ENCODE results near the gene ITGB5. TPM values are rescaled to one million over a fixed set of nuclear protein-coding genes. Genes with fewer than 3 reads are reported as not detected.

ITGB5 gene
- polyA plus RNA-seq (2013, experiment 1 of 2) = 201 TPM
- 194 TPM for polyA plus RNA-seq (2013, experiment 2 of 2)

DNA sequence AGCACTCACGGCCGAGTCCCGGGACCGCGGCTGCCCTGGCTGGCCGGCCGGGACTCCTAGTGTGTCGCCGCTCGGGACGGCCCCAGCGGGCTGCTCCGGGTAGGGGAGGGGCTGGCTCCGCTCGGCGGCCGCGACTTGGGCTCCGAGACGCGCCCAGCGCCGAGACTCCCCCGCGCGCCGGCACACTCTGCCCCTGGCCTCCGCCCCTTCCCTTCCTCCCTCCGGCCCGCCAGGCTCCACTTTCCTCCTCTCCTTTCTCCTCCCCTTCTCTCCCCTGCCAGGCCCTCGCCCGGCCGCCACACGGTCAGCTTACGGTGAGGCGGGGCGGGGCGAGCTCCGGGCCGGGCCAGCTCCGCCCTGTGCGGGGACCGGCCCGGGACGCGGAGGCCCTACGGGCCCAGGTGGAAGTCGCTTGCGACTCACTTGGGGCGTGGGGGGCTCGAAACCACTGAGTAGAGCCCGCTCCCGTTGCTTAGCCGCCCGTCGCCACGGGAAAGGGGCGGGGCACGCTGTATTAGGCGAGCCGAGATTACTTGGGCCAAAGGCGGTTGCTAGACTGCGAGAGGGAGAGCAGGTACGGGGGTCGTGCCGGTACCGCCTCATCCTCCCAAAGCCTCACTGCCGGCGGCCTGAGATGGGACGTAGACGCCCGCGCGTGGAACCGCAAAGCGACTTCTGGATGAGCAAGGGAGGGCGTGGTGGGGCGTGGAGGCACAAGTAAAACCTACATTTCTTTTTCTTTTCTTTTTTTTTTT lies at the start of gene ITGB5:
Gene ITGB5, minus strand, starts transcription at position 189 of the 755 bp plus-strand sequence. CDS start 365 bp downstream, outside the sequence.
- no CpG with 5 or more reads among the region's 78 CpGs for WGBS (ENCODE audit: extremely low coverage, insufficient coverage, low lambda C conversion rate)
- H4K5ac ChIP-seq (ENCODE audit: low read length) = peak within 1 kb of the TSS; percentile 84
- H3K79me1 ChIP-seq (ENCODE audit: low read length) = no peaks in the 10 kb centered on the region
- H4K8ac ChIP-seq (ENCODE audit: low read depth, low read length) = peak within 1 kb of the TSS; percentile 68
- peaks cover 37% of the 10 kb centered on the region for H3K4me1 ChIP-seq (ENCODE audit: control insufficient read depth, low read depth, low read length)
- H3K23ac ChIP-seq (ENCODE audit: low read length) = peak within 1 kb of the TSS; percentile 99
- H2AK5ac ChIP-seq (ENCODE audit: low read length) = peak within 1 kb of the TSS; percentile 99
- H3K9ac ChIP-seq (ENCODE audit: low read length) = peak within 1 kb of the TSS; percentile 73
- H3K4me2 ChIP-seq (ENCODE audit: low read length) = peak within 1 kb of the TSS; percentile 74
- peaks cover 1% of the 10 kb centered on the region for H3K36me3 ChIP-seq (ENCODE audit: control insufficient read depth, insufficient read depth, low read length)
- peak within 1 kb of the TSS; percentile 100 for H2BK5ac ChIP-seq (ENCODE audit: low read length)
- no peak within 1 kb of the TSS for H2BK15ac ChIP-seq (replicated peaks; ENCODE audit: low read depth)
- H2BK120ac ChIP-seq (ENCODE audit: low read depth, low read length) = peak within 1 kb of the TSS; percentile 97
- peak within 1 kb of the TSS; percentile 84 for H3K56ac ChIP-seq (ENCODE audit: low read length)
- peak within 1 kb of the TSS; percentile 99 for H3K4ac ChIP-seq (ENCODE audit: low read depth, low read length)
- peak within 1 kb of the TSS; percentile 89 for H3K4me3 ChIP-seq (ENCODE audit: low read length)
- H3K18ac ChIP-seq (ENCODE audit: low read length) = peak within 1 kb of the TSS; percentile 98
- peak within 1 kb of the TSS; percentile 100 for H3K27ac ChIP-seq (ENCODE audit: low read depth, low read length)
- H3K27me3 ChIP-seq (ENCODE audit: insufficient read depth, low read length, poor library complexity) = no peaks in the 10 kb centered on the region
- peaks cover 40% of the 10 kb centered on the region for H3K79me2 ChIP-seq (ENCODE audit: control insufficient read depth, insufficient read depth, low read length)
- DNase-seq = peak; percentile 90

- Histone ChIP-seq H3K23ac (ENCODE audit: low read length) (no peak overlapping the region), H3K79me2 (ENCODE audit: control insufficient read depth, insufficient read depth, low read length) (no peaks in the 10 kb centered on the region), H3K27me3 (ENCODE audit: insufficient read depth, low read length, poor library complexity) (no peaks in the 10 kb centered on the region), H3K36me3 (ENCODE audit: control insufficient read depth, insufficient read depth, low read length) (no peaks in the 10 kb centered on the region), H2BK5ac (ENCODE audit: low read length) (no peak overlapping the region), H3K4me3 (ENCODE audit: low read length) (no peak overlapping the region), H4K8ac (ENCODE audit: low read depth, low read length) (no peak overlapping the region), H3K56ac (ENCODE audit: low read length) (no peak overlapping the region), H3K4me2 (ENCODE audit: low read length) (no peak overlapping the region), H4K5ac (ENCODE audit: low read length) (no peak overlapping the region), H3K27ac (ENCODE audit: low read depth, low read length) (no peak overlapping the region), H2BK120ac (ENCODE audit: low read depth, low read length) (no peak overlapping the region), H2BK15ac (replicated peaks; ENCODE audit: low read depth) (no peak overlapping the region), H3K18ac (ENCODE audit: low read length) (no peak overlapping the region), H2AK5ac (ENCODE audit: low read length) (no peak overlapping the region), H3K79me1 (ENCODE audit: low read length) (no peaks in the 10 kb centered on the region), H3K9ac (ENCODE audit: low read length) (no peak overlapping the region), H3K4ac (ENCODE audit: low read depth, low read length) (no peak overlapping the region), H3K4me1 (ENCODE audit: control insufficient read depth, low read depth, low read length) (no peaks in the 10 kb centered on the region)
- no peak for DNase-seq
- WGBS (ENCODE audit: extremely low coverage, insufficient coverage, low lambda C conversion rate) = no CpG with 5 or more reads among the region's 5 CpGs
Measured at GRCh38 chr3:124935794-124936542, 48.8 kb upstream of the ITGB5 start.

GRCh38 chr3:124935264-124935663 lies 48.1 kb upstream of the ITGB5 start:
- H3K18ac ChIP-seq (ENCODE audit: low read length) = no peak overlapping the region
- no peak overlapping the region for H3K23ac ChIP-seq (ENCODE audit: low read length)
- no peak overlapping the region for H2AK5ac ChIP-seq (ENCODE audit: low read length)
- no peak overlapping the region for H3K4me3 ChIP-seq (ENCODE audit: low read length)
- H3K4ac ChIP-seq (ENCODE audit: low read depth, low read length) = no peak overlapping the region
- no peak overlapping the region for H3K56ac ChIP-seq (ENCODE audit: low read length)
- H2BK15ac ChIP-seq (replicated peaks; ENCODE audit: low read depth) = no peak overlapping the region
- H2BK120ac ChIP-seq (ENCODE audit: low read depth, low read length) = no peak overlapping the region
- no peaks in the 10 kb centered on the region for H3K4me1 ChIP-seq (ENCODE audit: control insufficient read depth, low read depth, low read length)
- DNase-seq = no peak
- H3K4me2 ChIP-seq (ENCODE audit: low read length) = no peak overlapping the region
- no peak overlapping the region for H3K9ac ChIP-seq (ENCODE audit: low read length)
- no peak overlapping the region for H4K8ac ChIP-seq (ENCODE audit: low read depth, low read length)
- H3K27ac ChIP-seq (ENCODE audit: low read depth, low read length) = no peak overlapping the region
- H4K5ac ChIP-seq (ENCODE audit: low read length) = no peak overlapping the region
- no peaks in the 10 kb centered on the region for H3K79me2 ChIP-seq (ENCODE audit: control insufficient read depth, insufficient read depth, low read length)
- no peaks in the 10 kb centered on the region for H3K36me3 ChIP-seq (ENCODE audit: control insufficient read depth, insufficient read depth, low read length)
- no peaks in the 10 kb centered on the region for H3K79me1 ChIP-seq (ENCODE audit: low read length)
- no peak overlapping the region for H2BK5ac ChIP-seq (ENCODE audit: low read length)
- no peaks in the 10 kb centered on the region for H3K27me3 ChIP-seq (ENCODE audit: insufficient read depth, low read length, poor library complexity)

- no peak within 1 kb of the TSS for H3K4me3 ChIP-seq (ENCODE audit: low read length)
- no peaks in the 10 kb centered on the region for H3K79me2 ChIP-seq (ENCODE audit: control insufficient read depth, insufficient read depth, low read length)
- no peak within 1 kb of the TSS for H2BK5ac ChIP-seq (ENCODE audit: low read length)
- no peak within 1 kb of the TSS for H3K4me2 ChIP-seq (ENCODE audit: low read length)
- no CpG with 5 or more reads among the region's 5 CpGs for WGBS (ENCODE audit: extremely low coverage, insufficient coverage, low lambda C conversion rate)
- no peak within 1 kb of the TSS for H2AK5ac ChIP-seq (ENCODE audit: low read length)
- DNase-seq = no peak
- H2BK120ac ChIP-seq (ENCODE audit: low read depth, low read length) = no peak within 1 kb of the TSS
- no peak within 1 kb of the TSS for H4K5ac ChIP-seq (ENCODE audit: low read length)
- H3K9ac ChIP-seq (ENCODE audit: low read length) = no peak within 1 kb of the TSS
- H3K36me3 ChIP-seq (ENCODE audit: control insufficient read depth, insufficient read depth, low read length) = no peaks in the 10 kb centered on the region
- no peak within 1 kb of the TSS for H3K27ac ChIP-seq (ENCODE audit: low read depth, low read length)
- H3K23ac ChIP-seq (ENCODE audit: low read length) = no peak within 1 kb of the TSS
- H3K27me3 ChIP-seq (ENCODE audit: insufficient read depth, low read length, poor library complexity) = no peaks in the 10 kb centered on the region
- no peaks in the 10 kb centered on the region for H3K79me1 ChIP-seq (ENCODE audit: low read length)
- no peak within 1 kb of the TSS for H4K8ac ChIP-seq (ENCODE audit: low read depth, low read length)
- no peak within 1 kb of the TSS for H3K4ac ChIP-seq (ENCODE audit: low read depth, low read length)
- no peaks in the 10 kb centered on the region for H3K4me1 ChIP-seq (ENCODE audit: control insufficient read depth, low read depth, low read length)
- H3K18ac ChIP-seq (ENCODE audit: low read length) = no peak within 1 kb of the TSS
- H2BK15ac ChIP-seq (replicated peaks; ENCODE audit: low read depth) = no peak within 1 kb of the TSS
- no peak within 1 kb of the TSS for H3K56ac ChIP-seq (ENCODE audit: low read length)
Measured at GRCh38 chr3:124934577-124934976, 47.4 kb upstream of the ITGB5 start, which contains the start of gene MUC13. MUC13 (minus strand) TSS chr3:124934751; CDS start chr3:124934712, 39 bp downstream.

GRCh38 chr3:124928333-124929202 lies 41.4 kb upstream of the ITGB5 start:
- H2BK15ac ChIP-seq (replicated peaks; ENCODE audit: low read depth) = no peak overlapping the region
- H2BK5ac ChIP-seq (ENCODE audit: low read length) = no peak overlapping the region
- no peaks in the 10 kb centered on the region for H3K79me1 ChIP-seq (ENCODE audit: low read length)
- H2AK5ac ChIP-seq (ENCODE audit: low read length) = no peak overlapping the region
- WGBS (ENCODE audit: extremely low coverage, insufficient coverage, low lambda C conversion rate) = no CpG with 5 or more reads among the region's 4 CpGs
- H3K9ac ChIP-seq (ENCODE audit: low read length) = no peak overlapping the region
- no peaks in the 10 kb centered on the region for H3K4me1 ChIP-seq (ENCODE audit: control insufficient read depth, low read depth, low read length)
- H3K4me2 ChIP-seq (ENCODE audit: low read length) = no peak overlapping the region
- H3K4me3 ChIP-seq (ENCODE audit: low read length) = no peak overlapping the region
- peak; percentile 61 for DNase-seq
- no peak overlapping the region for H3K4ac ChIP-seq (ENCODE audit: low read depth, low read length)
- no peak overlapping the region for H4K8ac ChIP-seq (ENCODE audit: low read depth, low read length)
- no peak overlapping the region for H2BK120ac ChIP-seq (ENCODE audit: low read depth, low read length)
- no peaks in the 10 kb centered on the region for H3K27me3 ChIP-seq (ENCODE audit: insufficient read depth, low read length, poor library complexity)
- H4K5ac ChIP-seq (ENCODE audit: low read length) = no peak overlapping the region
- no peak overlapping the region for H3K27ac ChIP-seq (ENCODE audit: low read depth, low read length)
- H3K36me3 ChIP-seq (ENCODE audit: control insufficient read depth, insufficient read depth, low read length) = no peaks in the 10 kb centered on the region
- no peak overlapping the region for H3K23ac ChIP-seq (ENCODE audit: low read length)
- no peaks in the 10 kb centered on the region for H3K79me2 ChIP-seq (ENCODE audit: control insufficient read depth, insufficient read depth, low read length)
- no peak overlapping the region for H3K18ac ChIP-seq (ENCODE audit: low read length)
- no peak overlapping the region for H3K56ac ChIP-seq (ENCODE audit: low read length)

Measured in mesendoderm (in vitro differentiated cells).